ENCODE results near the gene DSC3.
A peak's percentile ranks its signal among the peaks of the same experiment; 100 is the strongest.
"Not testable (repeated sequence)": the region's sequence is repeated elsewhere in the genome, so short reads cannot be mapped to it uniquely, and the experiment has no call there.

DSC3 gene

GRCh38 chr18:31040686-31041270, 1.8 kb downstream of the DSC3 start:
- DNase-seq = no peak

DNA sequence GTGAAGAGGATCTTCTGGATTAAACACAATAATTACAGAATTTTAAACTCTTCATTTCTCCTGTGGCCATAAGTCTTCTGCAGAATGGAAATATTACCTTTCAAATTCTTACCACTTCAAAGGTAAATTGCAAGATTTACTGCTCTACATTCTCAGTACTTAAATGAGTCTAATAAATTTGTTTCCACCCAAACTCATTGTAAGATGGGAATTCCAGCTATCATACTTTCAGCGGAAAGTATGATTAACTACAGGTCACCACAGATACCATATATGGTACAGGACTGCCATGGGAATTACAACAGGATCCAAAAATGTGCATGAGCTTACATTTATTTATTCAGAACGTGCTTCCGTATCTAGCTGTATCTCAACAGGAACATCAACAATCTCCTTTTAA, 3.1 kb downstream of the DSC3 start:
- no peak for DNase-seq

DNA sequence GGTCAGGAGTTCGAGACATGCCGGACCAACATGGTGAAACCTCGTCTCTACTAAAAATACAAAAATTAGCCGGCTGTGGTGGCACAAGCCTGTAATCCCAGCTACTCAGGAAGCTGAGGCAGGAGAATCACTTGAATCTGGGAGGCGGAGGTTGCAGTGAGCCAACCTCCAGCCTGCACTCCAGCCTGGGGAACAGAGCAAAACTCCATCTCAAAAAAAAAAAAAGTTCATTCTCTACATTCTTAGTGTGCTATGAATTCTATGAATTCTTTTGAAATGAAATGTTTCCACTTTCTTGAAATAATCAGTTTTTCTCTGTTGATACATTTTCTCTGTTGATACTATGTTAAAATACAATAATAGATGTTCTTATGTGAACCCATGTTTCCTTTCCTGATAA, 4.9 kb downstream of the DSC3 start:
- not testable (repeated sequence) for DNase-seq

GRCh38 chr18:31034541-31034940, 8.0 kb downstream of the DSC3 start:
- DNase-seq = no peak

GRCh38 chr18:31030574-31031278, 11.8 kb downstream of the DSC3 start:
- no peak for DNase-seq

DNA sequence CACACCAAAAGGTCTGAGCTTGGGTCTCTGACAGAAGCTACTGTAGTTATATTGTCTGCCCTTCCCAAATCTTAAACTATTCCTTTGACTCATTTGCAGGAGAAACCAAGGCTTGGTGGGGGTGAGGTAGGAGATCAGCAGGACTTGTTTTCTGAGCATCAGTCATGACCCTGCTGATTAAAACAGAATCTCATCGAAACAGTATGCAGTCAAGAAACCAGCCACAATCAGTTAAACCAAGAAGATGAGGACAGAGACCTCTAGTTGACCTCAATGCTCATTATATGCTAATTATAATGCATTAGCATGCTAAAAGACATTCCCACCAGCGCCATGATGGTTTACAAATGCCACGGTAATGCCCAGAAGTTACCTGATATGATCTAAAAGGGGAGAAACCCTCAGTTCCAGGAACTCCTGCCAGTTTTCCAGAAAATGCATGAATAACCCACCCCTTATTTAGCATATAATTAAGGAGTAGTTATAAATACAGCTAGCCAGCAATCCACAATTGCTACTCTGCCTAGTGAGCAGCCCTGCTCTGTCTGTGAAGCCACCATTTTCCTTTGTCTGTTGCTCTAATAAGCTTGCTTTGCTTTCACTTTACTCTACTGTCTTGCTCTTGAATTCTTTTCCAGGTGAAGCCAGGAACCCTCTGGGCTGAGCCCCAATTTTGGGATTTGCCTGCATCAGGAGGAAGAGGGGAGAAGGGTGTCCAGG, 26.7 kb downstream of the DSC3 start:
- no peak for DNase-seq

GRCh38 chr18:31011455-31011854, 31.1 kb downstream of the DSC3 start:
- DNase-seq = not testable (repeated sequence)

GRCh38 chr18:31010601-31011000, 31.9 kb downstream of the DSC3 start:
- DNase-seq = no peak

DNA sequence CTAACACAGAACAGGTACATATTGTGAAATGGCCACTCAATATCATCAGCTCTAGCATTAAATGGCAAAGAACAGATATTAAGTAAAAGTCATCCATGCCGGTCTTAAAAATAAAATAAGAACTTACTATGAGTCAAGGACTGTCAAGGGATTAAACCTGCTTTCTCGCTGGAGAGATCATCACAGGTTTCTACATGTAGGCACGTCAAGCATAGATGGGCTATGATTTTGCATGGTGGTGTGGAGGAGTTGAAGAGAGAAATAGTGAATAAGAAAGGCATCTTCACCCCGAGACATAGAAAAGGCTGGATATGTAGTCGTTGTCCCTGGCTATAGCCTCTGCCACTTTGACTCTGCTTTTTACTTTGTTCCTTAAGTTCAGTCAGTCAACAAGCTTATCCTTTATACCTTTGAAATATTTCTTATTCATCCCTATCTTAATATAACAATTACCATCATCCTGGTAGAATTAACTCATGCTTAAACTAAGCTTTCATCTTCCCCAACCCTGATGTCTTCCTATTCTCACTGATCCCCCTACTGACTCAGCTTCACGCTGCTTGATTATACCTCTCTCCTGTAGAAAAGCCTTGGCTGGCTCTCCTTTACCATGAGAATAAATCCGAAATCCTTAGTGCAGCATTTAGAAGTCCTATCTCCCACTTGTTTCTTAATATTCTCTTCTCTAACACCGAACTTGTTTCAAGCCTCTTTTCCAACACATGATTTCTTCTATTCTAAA, 42.5 kb downstream of the DSC3 start:
- DNase-seq = no peak

DNA sequence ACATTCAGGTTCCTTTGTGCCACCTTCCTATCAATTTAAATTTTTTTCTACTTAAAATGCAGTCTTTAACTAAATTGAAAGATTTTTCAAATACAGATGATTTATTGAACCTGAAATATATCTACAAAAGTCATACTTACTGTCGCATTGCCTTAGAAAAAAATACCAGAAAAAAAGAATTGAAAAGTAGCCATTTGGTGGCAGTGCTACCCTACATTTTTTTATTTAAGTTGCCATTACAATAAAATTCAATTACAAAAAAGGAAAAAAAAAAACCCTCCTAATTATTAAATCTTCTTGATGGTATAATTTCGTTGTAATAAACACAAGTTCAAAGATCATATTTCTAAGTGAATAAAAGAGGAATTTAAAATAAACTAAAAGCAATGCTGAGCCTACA, 43.4 kb downstream of the DSC3 start:
- no peak for DNase-seq

- DNase-seq = no peak
Observed at GRCh38 chr18:30997223-30997622, 45.3 kb downstream of the DSC3 start.

- no peak for DNase-seq
Observed at GRCh38 chr18:30992231-30992630, 50.3 kb downstream of the DSC3 start.

- no peak for DNase-seq
Observed at GRCh38 chr18:30991397-30991796, 51.1 kb downstream of the DSC3 start.

DNA sequence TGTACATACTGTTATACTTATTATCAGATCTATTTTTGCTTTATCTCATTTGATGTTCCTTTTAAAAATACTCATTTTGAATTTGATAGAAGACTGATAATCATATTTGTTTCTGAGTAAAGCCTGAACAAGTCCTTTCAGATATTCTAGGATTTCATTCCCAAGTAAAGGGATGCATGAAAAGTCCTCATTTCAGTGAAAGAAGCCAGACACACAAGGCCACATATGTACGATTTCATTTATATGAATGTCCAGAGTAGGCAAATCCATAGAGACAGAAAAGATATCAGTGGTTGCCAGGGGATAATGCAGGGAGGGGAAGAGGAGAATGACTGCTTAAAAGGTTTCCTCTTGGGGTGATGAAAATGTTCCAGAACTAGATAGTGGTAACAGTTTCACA, 53.4 kb downstream of the DSC3 start:
- no peak for DNase-seq

GRCh38 chr18:30988440-30988839, 54.1 kb downstream of the DSC3 start:
- no peak for DNase-seq

DNA sequence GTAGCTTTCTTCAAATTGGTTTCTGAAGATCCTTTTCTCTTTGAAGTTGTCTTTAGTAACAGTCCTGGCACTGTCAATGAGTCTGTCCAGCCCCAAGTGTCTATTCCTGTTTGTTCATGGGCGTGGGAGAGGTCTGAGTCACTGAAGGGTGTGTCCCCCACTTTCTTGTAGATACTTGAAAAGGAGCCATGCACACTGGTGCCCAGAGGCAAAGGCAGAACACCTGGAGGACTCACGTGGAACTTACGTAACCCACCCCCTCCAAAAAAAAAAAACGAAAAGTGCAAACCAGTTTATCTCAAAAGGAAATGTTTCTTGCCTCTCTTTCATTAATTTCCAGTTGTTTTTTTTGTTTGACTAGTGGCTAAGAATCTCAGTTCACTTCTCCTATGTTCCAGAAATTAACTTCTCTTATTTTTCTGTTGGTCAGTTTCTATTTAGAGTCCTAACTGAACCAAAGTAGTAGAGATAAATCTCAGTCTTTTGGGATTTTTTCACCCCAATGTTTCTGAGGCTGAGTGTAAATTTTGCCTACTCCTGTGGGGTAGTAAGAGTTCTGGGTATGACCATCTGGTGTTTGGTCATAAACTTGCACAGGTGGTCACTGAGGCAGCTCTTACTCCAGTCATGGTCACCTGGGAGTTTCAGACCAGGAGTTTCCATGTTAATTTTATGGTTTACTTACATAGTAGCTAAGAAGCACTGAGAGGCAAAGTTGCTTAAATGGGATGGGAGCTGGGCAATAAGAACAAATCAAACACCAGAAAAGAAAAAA, 54.9 kb downstream of the DSC3 start:
- no peak for DNase-seq

GRCh38 chr18:30985753-30986152, 56.8 kb downstream of the DSC3 start:
- no peak for DNase-seq

DNA sequence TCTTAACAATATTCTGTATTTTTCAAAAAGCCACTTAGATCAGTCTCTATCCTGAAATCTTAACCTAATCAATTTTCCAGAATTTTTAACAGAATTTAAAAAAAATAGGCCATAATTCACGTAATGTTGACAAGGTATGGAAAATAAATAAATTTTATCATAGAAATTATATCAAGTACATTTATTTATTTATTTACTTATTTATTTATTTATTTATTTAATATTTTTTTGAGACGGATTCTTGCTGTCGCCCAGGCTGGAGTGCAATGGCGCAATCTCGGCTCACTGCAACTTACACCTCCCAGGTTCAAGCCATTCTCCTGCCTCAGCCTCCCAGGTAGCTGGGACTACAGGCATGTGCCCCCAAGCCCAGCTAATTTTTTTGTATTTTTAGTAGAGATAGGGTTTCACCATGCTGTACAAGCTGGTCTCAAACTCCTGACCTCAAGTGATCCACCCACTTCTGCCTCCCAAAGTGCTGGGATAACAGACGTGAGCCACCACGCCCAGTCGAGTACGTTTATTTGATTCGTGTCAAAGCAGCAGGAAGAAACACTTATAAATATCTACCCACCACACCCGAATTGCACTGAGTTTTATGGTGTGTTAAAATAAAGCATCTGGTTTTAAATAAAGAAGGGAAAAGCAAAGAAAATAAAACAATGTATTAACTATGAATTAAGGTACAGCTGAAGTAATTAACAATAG, 60.1 kb downstream of the DSC3 start:
- no peak for DNase-seq

- DNase-seq = not testable (repeated sequence)
Observed at GRCh38 chr18:30978091-30978490, 64.5 kb downstream of the DSC3 start.

GRCh38 chr18:30971338-30971956, 71.1 kb downstream of the DSC3 start:
- DNase-seq = peak; percentile 3

GRCh38 chr18:30970196-30970816, 72.2 kb downstream of the DSC3 start:
- no peak for DNase-seq

Measured in DMS153 (cell line).